GM06990 (cell line): ENCODE measurements around the gene NTM.

Source experiments
- DNase-seq: peaks from one replicate; pipeline ENCODE4 v3.0.0-alpha.2; 2011; ENCODE audit not compliant: insufficient read length; ENCODE audit errors: extremely low read depth
- H3K27me3 ChIP-seq: replicated peaks from 2 replicates; pipeline ENCODE4 v1.6.0; 2011; ENCODE audit warnings: low read length; ENCODE audit not compliant: control insufficient read depth, insufficient read depth
- H3K36me3 ChIP-seq: 2 replicates; pipeline ENCODE4 v1.5.1; 2011; ENCODE audit warnings: low read length; ENCODE audit not compliant: control insufficient read depth, insufficient read depth
- H3K4me3 ChIP-seq: replicated peaks from 2 replicates; pipeline ENCODE4 v1.5.1; 2011; ENCODE audit warnings: low read depth, mild to moderate bottlenecking, control low read depth, low read length
- TF ChIP-seq, protein P1 (sequence below): IDR thresholded peaks from 2 replicates; pipeline ENCODE4 v1.5.1; 2011; ENCODE audit warnings: low read length, control low read depth, mild to moderate bottlenecking, inconsistent platforms; ENCODE audit not compliant: insufficient read depth, poor library complexity, severe bottlenecking

Gene NTM

DNA sequence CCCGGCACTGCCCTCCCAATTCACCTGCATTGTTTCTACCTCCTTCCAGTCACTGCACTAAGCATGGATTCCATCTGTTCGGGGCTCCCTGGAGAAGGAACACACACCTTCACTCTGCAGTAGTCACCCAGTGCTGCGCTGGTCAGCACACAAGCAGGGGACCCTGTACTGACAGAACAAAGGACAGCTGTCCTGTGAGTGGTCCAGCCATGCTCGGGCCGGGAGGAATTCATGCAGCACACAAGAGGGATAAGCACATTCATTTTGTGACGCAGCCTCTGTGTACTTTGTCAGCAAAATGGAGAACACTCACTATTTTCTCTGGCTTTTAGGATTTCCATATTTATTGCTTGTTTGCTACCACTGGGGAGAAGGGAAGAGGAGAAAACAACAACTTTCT, 167.3 kb downstream of the NTM start:
- H3K36me3 ChIP-seq = no peaks in the 10 kb centered on the region
- H3K27me3 ChIP-seq = no peaks in the 10 kb centered on the region; the same call in none of the 2 replicates
- TF ChIP-seq, protein P1, sequence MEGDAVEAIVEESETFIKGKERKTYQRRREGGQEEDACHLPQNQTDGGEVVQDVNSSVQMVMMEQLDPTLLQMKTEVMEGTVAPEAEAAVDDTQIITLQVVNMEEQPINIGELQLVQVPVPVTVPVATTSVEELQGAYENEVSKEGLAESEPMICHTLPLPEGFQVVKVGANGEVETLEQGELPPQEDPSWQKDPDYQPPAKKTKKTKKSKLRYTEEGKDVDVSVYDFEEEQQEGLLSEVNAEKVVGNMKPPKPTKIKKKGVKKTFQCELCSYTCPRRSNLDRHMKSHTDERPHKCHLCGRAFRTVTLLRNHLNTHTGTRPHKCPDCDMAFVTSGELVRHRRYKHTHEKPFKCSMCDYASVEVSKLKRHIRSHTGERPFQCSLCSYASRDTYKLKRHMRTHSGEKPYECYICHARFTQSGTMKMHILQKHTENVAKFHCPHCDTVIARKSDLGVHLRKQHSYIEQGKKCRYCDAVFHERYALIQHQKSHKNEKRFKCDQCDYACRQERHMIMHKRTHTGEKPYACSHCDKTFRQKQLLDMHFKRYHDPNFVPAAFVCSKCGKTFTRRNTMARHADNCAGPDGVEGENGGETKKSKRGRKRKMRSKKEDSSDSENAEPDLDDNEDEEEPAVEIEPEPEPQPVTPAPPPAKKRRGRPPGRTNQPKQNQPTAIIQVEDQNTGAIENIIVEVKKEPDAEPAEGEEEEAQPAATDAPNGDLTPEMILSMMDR = no peak
- DNase-seq = no peak
- H3K4me3 ChIP-seq = no peak overlapping the region

DNA sequence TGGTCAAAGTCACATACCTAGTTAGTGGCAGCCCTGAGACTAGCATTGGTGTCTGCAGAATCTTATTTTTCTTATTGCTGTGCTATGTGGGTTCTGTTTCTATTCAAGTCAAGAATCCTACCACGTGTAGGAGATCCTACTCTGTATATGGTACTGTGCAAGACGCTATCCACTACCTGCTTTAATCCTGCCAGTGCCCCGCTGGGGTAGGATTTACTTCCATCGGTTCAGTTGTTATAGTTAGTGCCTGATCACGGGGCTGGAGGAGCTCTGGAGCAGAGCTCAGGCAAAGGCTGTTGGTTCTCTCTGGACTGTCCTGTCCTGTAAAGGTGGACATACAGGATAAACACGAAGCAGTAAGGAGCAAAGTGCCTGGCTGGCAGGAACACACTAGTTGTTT, 167.9 kb downstream of the NTM start:
- TF ChIP-seq, protein P1 = no peak
- no peak overlapping the region for H3K4me3 ChIP-seq
- H3K27me3 ChIP-seq = no peaks in the 10 kb centered on the region; the same call in none of the 2 replicates
- H3K36me3 ChIP-seq = no peaks in the 10 kb centered on the region
- no peak for DNase-seq

DNA sequence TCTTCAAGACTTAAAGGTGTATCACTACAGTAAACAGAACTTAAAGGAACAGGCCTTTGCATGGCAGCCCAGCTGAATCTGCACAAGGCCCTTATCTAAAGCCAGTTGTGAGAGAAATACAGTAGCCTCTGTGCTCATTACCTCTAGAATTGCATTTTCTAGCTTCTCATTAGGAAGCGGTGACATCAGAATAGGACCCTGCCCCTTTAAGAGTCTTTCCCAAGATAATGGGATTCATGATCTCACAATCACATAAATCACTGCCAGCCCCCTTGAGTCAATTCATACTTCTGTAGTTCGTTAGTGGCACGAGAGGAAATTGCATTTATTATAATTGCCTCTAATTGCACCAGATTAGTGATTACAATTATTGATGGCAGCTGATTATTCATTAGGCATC, 170.3 kb downstream of the NTM start:
- no peak for DNase-seq

DNA sequence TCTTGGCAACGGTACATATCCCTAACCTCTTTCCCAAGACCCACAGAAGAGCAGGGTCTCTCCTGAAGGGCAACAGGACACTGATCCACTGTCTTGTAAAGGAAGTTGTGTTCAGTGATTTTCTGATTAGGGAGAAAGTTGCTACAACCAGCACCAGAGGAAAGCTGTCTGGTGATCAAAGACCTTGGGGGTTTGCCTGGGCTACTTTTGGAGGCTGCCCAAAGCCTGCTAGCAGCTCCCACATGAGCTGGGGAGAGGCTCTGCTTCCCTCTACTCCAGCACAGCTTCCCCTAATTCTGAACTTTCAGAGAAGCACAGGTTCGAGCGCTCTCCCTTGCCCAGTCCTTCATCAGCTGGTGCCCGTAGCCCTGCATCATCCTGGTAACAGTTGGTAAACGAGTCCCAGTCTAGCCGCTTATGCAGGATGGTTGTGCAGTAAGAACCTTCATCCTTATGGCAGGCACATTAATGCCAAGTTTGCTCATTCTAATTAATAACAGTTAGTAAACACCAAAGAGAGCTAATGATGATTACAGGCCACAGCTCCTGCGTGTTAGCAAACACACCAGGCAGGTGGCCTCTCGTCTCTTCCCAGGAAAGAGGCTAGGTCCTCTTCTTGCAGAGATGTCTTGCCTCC, 173.1 kb downstream of the NTM start:
- Histone ChIP-seq H3K4me3 (no peak overlapping the region), H3K27me3 (peaks cover 4% of the 10 kb centered on the region; the same call in 1 of the 2 replicates), H3K36me3 (no peaks in the 10 kb centered on the region)
- DNase-seq = no peak
- TF ChIP-seq, protein P1 = no peak

More for the DNA sequence above, 170.3 kb downstream of the NTM start:
- no peak overlapping the region for H3K4me3 ChIP-seq
- TF ChIP-seq, protein P1 = no peak
- H3K36me3 ChIP-seq = no peaks in the 10 kb centered on the region
- no peaks in the 10 kb centered on the region; the same call in 1 of the 2 replicates for H3K27me3 ChIP-seq

DNA sequence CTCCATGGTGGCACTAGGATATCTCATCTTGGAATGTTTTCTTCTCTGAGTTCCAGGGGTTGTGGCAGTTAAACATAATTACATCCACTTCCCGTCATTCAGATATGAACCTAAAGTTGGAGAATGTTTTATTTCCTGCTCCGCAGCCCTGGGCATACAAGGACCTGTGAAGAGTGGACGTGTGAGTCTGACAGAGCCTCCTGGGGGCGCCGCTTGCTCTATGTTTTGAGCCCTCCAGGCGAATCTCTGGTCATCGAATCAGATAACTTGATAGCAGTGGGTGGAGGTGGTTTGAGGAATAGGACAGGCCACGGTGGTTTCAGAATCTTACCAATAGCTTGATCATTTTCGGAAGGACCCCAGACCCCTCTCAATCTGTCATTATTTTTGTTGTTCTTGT, 174.2 kb downstream of the NTM start:
- no peaks in the 10 kb centered on the region for H3K36me3 ChIP-seq
- no peak overlapping the region for H3K4me3 ChIP-seq
- no peak for DNase-seq
- TF ChIP-seq, protein P1 = no peak
- H3K27me3 ChIP-seq = peaks cover 4% of the 10 kb centered on the region; the same call in 1 of the 2 replicates
